Thoracic aorta (tissue), 2 donors: ENCODE results near the gene OR51B4. TPM values are rescaled to one million over a fixed set of nuclear protein-coding genes. Genes with fewer than 3 reads are reported as not detected.
A peak's percentile ranks its signal among the peaks of the same experiment; 100 is the strongest.

Experiments used
- ATAC-seq: fragments of 150-250 bp; one replicate; pipeline ENCODE4 v1.8.0; 2017; ENCODE audit warnings: low read depth; ENCODE audit not compliant: insufficient number of reproducible peaks, low FRiP score
- DNase-seq: peaks from one replicate; pipeline ENCODE4 v3.0.0-alpha.2; 2020; ENCODE audit warnings: low spot score
- H3K27ac ChIP-seq, 2 donors: fragments of 200-600 bp; sonication (generic); 1 replicate in 1 of 2; 2 replicates in 1 of 2; pipeline ENCODE4 v1.5.1; 2016; ENCODE audit warnings: mild to moderate bottlenecking in 2 of 2, moderate library complexity in 2 of 2
- H3K27me3 ChIP-seq: fragments of 200-600 bp; sonication (generic); replicated peaks from 2 replicates; pipeline ENCODE4 v1.6.0; 2016; ENCODE audit warnings: mild to moderate bottlenecking; ENCODE audit not compliant: insufficient read depth
- H3K36me3 ChIP-seq: fragments of 200-600 bp; sonication (generic); one replicate; pipeline ENCODE4 v1.5.1; 2016
- H3K4me1 ChIP-seq, 2 donors: fragments of 200-600 bp; sonication (generic); 1 replicate in 1 of 2; 2 replicates in 1 of 2; pipeline versions ENCODE4 v1.5.1 to v1.6.0; 2016; ENCODE audit warnings: low read depth in 2 of 2, mild to moderate bottlenecking in 1 of 2; ENCODE audit not compliant: control insufficient read depth in 1 of 2
- H3K4me3 ChIP-seq: fragments of 200-600 bp; sonication (generic); 2 replicates; pipeline ENCODE4 v1.5.1; 2016; ENCODE audit warnings: mild to moderate bottlenecking
- H3K9me3 ChIP-seq: fragments of 200-600 bp; sonication (generic); 2 replicates; pipeline ENCODE4 v1.5.1; 2016
- CTCF ChIP-seq: fragments of 200-600 bp; sonication (generic); IDR thresholded peaks from one replicate; pipeline ENCODE4 v1.5.1; 2019; ENCODE audit warnings: antibody characterized with exemption
- total RNA-seq, 2 donors: library from RNA; depleted of rRNA; stranded (reverse); fragments of >200 nt; gene quantifications; one replicate each; pipeline versions ENCODE4 v1.1.0 to v1.2.3, GENCODE V29; 2016

Gene OR51B4
- total RNA-seq, 2 donors from 2014 or later: not detected

DNA sequence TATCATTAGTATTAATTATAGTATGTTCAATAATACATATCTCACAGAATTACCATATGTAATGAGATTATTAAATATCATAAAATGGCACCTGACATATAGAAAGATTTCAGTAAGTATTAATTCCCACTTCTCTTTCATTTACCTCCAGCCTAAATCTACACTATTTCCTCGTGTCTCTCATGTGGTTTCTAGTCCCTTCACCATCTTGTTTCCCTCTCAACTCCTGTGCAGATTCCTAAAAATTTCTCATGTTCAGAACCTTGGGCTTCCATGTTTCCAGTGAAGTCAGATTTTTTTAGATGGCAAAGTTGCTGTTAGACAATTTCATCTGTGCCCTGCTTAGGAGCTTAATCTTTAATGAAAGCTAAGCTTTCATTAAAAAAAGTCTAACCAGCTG is 17.9 kb downstream of the OR51B4 start:
- ATAC-seq: no peak
- Histone ChIP-seq H3K9me3 (no peaks in the 10 kb centered on the region), H3K4me3 (no peak overlapping the region), H3K36me3 (no peaks in the 10 kb centered on the region), H3K27ac (no peak overlapping the region), H3K27me3 (no peaks in the 10 kb centered on the region), H3K4me1 (no peaks in the 10 kb centered on the region)
- no peak for TF ChIP-seq CTCF
- no peak for DNase-seq

DNA sequence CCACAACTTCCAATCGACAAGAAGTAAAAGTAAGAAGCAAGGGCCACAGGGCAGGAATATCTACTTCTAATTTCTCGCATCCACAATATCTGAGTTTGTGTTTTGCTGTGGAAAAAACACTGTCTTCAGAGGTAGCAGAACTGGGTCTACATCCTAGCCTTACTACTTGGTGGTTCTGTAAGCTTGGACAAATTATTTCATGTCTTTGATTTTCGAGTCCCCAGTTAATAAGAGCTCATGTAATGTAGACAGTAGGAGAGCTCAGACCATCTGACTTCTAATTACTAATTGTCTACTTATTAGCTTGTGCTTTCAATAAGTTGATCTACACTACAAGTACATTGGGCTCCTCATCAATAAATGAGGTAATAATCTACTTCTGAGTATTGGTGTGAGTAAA is 18.7 kb downstream of the OR51B4 start:
- H3K36me3 ChIP-seq: no peaks in the 10 kb centered on the region
- DNase-seq: no peak
- H3K27ac ChIP-seq: no peak overlapping the region
- H3K9me3 ChIP-seq: no peaks in the 10 kb centered on the region
- H3K4me1 ChIP-seq: no peaks in the 10 kb centered on the region
- no peaks in the 10 kb centered on the region for H3K27me3 ChIP-seq
- TF ChIP-seq CTCF: no peak
- ATAC-seq: no peak
- no peak overlapping the region for H3K4me3 ChIP-seq

- DNase-seq: no peak
- no peaks in the 10 kb centered on the region for H3K27me3 ChIP-seq
- no peak for TF ChIP-seq CTCF
- no peak overlapping the region for H3K4me3 ChIP-seq
- ATAC-seq: no peak
- no peaks in the 10 kb centered on the region for H3K9me3 ChIP-seq
- no peaks in the 10 kb centered on the region for H3K4me1 ChIP-seq
- H3K27ac ChIP-seq: no peak overlapping the region
- no peaks in the 10 kb centered on the region for H3K36me3 ChIP-seq
Measured at GRCh38 chr11:5282628-5283027, 19.1 kb downstream of the OR51B4 start.

DNA sequence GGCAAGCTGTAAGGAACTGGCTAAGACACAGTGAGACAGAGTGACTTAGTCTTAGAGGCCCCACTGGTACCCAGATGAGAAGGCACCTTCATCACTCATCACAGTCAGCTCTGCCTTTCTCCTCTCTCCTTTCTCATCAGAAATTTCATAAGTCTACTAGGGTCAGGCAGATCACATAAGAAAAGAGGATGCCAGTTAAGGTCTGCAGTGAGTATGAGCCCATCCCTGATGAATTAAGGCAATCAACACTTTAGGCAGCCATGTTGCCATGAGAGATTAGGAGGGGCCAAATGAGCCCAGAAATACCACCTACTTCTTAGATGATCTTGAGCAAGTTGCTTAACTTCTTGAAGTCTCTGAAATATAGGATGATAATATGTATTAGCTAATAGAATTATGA is 20.1 kb downstream of the OR51B4 start:
- no peak for TF ChIP-seq CTCF
- DNase-seq: no peak
- H3K9me3 ChIP-seq: no peaks in the 10 kb centered on the region
- H3K27me3 ChIP-seq: no peaks in the 10 kb centered on the region
- H3K4me1 ChIP-seq: no peaks in the 10 kb centered on the region
- H3K36me3 ChIP-seq: no peaks in the 10 kb centered on the region
- no peak for ATAC-seq
- H3K27ac ChIP-seq: no peak overlapping the region
- no peak overlapping the region for H3K4me3 ChIP-seq

- Histone ChIP-seq H3K36me3 (no peaks in the 10 kb centered on the region), H3K27ac (no peak overlapping the region), H3K9me3 (no peaks in the 10 kb centered on the region), H3K4me3 (no peak overlapping the region), H3K27me3 (no peaks in the 10 kb centered on the region), H3K4me1 (no peaks in the 10 kb centered on the region)
- no peak for TF ChIP-seq CTCF
- DNase-seq: peak; percentile 38
- ATAC-seq: peak; percentile 64
Measured at GRCh38 chr11:5280582-5281102, 21.1 kb downstream of the OR51B4 start.
